Activated T-cell treated with anti-CD3 and anti-CD28 coated beads for 4 hours (primary cell): ENCODE data around the gene GLO1.

Experiments
- DNase-seq: peaks from one replicate; pipeline ENCODE4 v3.0.0-alpha.2; 2020

GLO1 gene

GRCh38 chr6:38702558-38703397 is at the start of gene GLO1:
GLO1 (minus strand) TSS chr6:38703145; CDS start chr6:38703054, 91 bp downstream.
- DNase-seq: peak; percentile 91

GRCh38 chr6:38750968-38751615 is 48.1 kb upstream of the GLO1 start:
- no peak for DNase-seq

- no peak for DNase-seq
These were observed 46.5 kb upstream of the GLO1 start for GRCh38 chr6:38749473-38749872.

GRCh38 chr6:38739532-38739931 is 36.6 kb upstream of the GLO1 start:
- no peak for DNase-seq

GRCh38 chr6:38738261-38738660 is 35.3 kb upstream of the GLO1 start:
- DNase-seq: no peak

- no peak for DNase-seq
These were observed 34.0 kb upstream of the GLO1 start for GRCh38 chr6:38736951-38737350.

- no peak for DNase-seq
These were observed 27.4 kb upstream of the GLO1 start for GRCh38 chr6:38730140-38730862.

- no peak for DNase-seq
These were observed 25.3 kb upstream of the GLO1 start for GRCh38 chr6:38728203-38728602.

GRCh38 chr6:38725414-38726183 is 22.7 kb upstream of the GLO1 start:
- DNase-seq: no peak

GRCh38 chr6:38724343-38724742 is 21.4 kb upstream of the GLO1 start:
- DNase-seq: no peak

- no peak for DNase-seq
These were observed 20.8 kb upstream of the GLO1 start for GRCh38 chr6:38723783-38724182.

GRCh38 chr6:38722727-38723334 is 19.9 kb upstream of the GLO1 start:
- DNase-seq: no peak

GRCh38 chr6:38722038-38722437 is 19.1 kb upstream of the GLO1 start:
- DNase-seq: no peak

GRCh38 chr6:38720295-38720694 is 17.4 kb upstream of the GLO1 start:
- DNase-seq: no peak

- no peak for DNase-seq
These were observed 16.4 kb upstream of the GLO1 start for GRCh38 chr6:38719358-38719757.

- no peak for DNase-seq
These were observed 13.9 kb upstream of the GLO1 start for GRCh38 chr6:38716825-38717224.

- no peak for DNase-seq
These were observed 12.2 kb upstream of the GLO1 start, which contains the start of gene DNAH8 for GRCh38 chr6:38715016-38715689. DNAH8 (plus strand) TSS chr6:38715311; CDS start chr6:38722810, 7,499 bp downstream.

- no peak for DNase-seq
These were observed 11.5 kb upstream of the GLO1 start for GRCh38 chr6:38714239-38715015.

- DNase-seq: no peak
These were observed 10.9 kb upstream of the GLO1 start for GRCh38 chr6:38713812-38714211.

- no peak for DNase-seq
These were observed 5.6 kb upstream of the GLO1 start for GRCh38 chr6:38708496-38708895.

- DNase-seq: no peak
These were observed 3.0 kb upstream of the GLO1 start for GRCh38 chr6:38705924-38706323.
